Measurements from ENCODE around the gene FSHR. TPM values are rescaled to one million over a fixed set of nuclear protein-coding genes. Genes with fewer than 3 reads are reported as not detected.

The FSHR gene
- total and polyA plus RNA-seq, 4 donors = not detected

DNA sequence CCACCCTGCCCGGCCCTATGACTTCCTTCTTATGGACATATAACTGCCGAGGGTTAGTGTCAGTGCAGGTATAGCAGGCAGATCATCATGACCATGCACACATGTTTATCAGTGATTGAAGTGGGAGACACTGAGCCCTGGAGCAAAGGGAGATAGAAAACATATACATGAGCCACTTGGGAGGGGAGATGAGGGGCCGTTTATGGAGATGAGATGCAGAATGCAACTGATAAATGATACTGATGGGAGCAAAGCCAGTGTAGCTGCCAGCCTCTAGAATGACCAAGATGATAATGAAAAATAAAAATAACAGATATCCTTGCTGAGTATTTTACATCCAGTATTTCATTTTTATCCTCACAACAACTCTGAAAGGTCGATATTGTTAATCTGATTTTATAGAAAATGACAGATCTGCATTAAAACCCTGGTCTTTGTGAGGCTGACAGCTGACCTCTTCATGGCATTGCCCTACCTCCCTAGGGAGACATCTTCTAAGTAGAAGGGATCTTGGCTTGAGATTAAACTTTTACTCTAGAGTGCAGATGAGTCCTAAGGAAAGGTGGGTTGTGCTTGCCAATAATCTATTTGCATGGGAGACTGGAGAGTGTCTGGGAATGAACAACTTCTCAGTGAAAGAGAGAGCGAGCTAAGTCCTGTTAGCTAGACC is 220.4 kb downstream of the FSHR start:
- no peak for DNase-seq (ENCODE audit: low spot score)
- H3K4me1 ChIP-seq (ENCODE audit: control insufficient read depth in 4 of 4, insufficient read depth in 4 of 4, low read length in 3 of 4) = no peaks in the 10 kb centered on the region
- TF ChIP-seq JUND (IDR thresholded peaks at IDR 0.05) = no peak
- no peak overlapping the region for H3K4me3 ChIP-seq (ENCODE audit: low read depth in 1 of 3, low read length in 3 of 3)
- H3K9ac ChIP-seq (ENCODE audit: low read depth in 1 of 2, low read length in 2 of 2) = no peak overlapping the region
- no peaks in the 10 kb centered on the region for H3K36me3 ChIP-seq (ENCODE audit: control insufficient read depth in 4 of 4, insufficient read depth in 3 of 4, low read depth in 1 of 4, low read length in 3 of 4)
- WGBS = 77% methylated on average over 5 of the region's 5 CpGs
- H3K27me3 ChIP-seq (ENCODE audit: control insufficient read depth in 4 of 4, insufficient read depth in 4 of 4, low read length in 3 of 4) = no peaks in the 10 kb centered on the region
- no peak overlapping the region for H3K27ac ChIP-seq (ENCODE audit: low read depth in 1 of 2, low read length in 2 of 2)
- no peaks in the 10 kb centered on the region for H3K9me3 ChIP-seq (ENCODE audit: control insufficient read depth in 4 of 4, low read length in 3 of 4)

DNA sequence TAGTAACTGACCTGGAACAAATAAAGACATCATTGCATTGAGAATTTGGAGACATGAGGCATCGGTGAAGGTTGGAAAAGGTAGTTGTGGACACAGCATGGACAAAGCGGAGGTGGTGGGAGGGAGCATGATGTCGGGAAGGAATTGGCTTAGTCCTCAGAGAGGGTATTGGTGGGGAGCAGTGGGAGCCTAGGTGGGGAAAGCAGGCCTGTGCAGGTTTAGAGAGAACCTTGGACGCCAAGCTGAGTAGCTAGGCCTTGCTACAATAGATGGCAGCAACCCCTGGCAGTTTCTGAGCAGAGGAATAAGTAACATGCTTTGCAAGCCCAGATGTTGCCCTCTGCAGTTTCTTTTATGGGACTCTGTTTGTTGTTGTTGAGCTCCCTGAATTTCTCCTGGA is 221.6 kb downstream of the FSHR start:
- WGBS = 87% methylated on average over 4 of the region's 4 CpGs
- H3K4me3 ChIP-seq (ENCODE audit: low read depth in 1 of 3, low read length in 3 of 3) = no peak overlapping the region
- TF ChIP-seq NR2F2 (IDR thresholded peaks at IDR 0.05) (no peak), EGR1 (IDR thresholded peaks at IDR 0.05; ENCODE audit: low read depth in 2 of 2) (no peak), HNF4A (conservative IDR thresholded peaks at IDR 0.05) (no peak), JUND (IDR thresholded peaks at IDR 0.05) (no peak)
- TF ChIP-seq, protein P1, sequence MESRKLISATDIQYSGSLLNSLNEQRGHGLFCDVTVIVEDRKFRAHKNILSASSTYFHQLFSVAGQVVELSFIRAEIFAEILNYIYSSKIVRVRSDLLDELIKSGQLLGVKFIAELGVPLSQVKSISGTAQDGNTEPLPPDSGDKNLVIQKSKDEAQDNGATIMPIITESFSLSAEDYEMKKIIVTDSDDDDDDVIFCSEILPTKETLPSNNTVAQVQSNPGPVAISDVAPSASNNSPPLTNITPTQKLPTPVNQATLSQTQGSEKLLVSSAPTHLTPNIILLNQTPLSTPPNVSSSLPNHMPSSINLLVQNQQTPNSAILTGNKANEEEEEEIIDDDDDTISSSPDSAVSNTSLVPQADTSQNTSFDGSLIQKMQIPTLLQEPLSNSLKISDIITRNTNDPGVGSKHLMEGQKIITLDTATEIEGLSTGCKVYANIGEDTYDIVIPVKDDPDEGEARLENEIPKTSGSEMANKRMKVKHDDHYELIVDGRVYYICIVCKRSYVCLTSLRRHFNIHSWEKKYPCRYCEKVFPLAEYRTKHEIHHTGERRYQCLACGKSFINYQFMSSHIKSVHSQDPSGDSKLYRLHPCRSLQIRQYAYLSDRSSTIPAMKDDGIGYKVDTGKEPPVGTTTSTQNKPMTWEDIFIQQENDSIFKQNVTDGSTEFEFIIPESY (IDR thresholded peaks at IDR 0.05) = no peak
- TF ChIP-seq, protein P2, sequence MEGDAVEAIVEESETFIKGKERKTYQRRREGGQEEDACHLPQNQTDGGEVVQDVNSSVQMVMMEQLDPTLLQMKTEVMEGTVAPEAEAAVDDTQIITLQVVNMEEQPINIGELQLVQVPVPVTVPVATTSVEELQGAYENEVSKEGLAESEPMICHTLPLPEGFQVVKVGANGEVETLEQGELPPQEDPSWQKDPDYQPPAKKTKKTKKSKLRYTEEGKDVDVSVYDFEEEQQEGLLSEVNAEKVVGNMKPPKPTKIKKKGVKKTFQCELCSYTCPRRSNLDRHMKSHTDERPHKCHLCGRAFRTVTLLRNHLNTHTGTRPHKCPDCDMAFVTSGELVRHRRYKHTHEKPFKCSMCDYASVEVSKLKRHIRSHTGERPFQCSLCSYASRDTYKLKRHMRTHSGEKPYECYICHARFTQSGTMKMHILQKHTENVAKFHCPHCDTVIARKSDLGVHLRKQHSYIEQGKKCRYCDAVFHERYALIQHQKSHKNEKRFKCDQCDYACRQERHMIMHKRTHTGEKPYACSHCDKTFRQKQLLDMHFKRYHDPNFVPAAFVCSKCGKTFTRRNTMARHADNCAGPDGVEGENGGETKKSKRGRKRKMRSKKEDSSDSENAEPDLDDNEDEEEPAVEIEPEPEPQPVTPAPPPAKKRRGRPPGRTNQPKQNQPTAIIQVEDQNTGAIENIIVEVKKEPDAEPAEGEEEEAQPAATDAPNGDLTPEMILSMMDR (IDR thresholded peaks at IDR 0.05; ENCODE audit: low read depth, low read length, missing input control) = no peak
- H3K9ac ChIP-seq (ENCODE audit: low read depth in 1 of 2, low read length in 2 of 2) = no peak overlapping the region
- H3K9me3 ChIP-seq (ENCODE audit: control insufficient read depth in 4 of 4, low read length in 3 of 4) = no peaks in the 10 kb centered on the region
- DNase-seq (ENCODE audit: low spot score) = no peak
- no peaks in the 10 kb centered on the region for H3K27me3 ChIP-seq (ENCODE audit: control insufficient read depth in 4 of 4, insufficient read depth in 4 of 4, low read length in 3 of 4)
- H3K36me3 ChIP-seq (ENCODE audit: control insufficient read depth in 4 of 4, insufficient read depth in 3 of 4, low read depth in 1 of 4, low read length in 3 of 4) = no peaks in the 10 kb centered on the region
- no peak overlapping the region for H3K27ac ChIP-seq (ENCODE audit: low read depth in 1 of 2, low read length in 2 of 2)
- H3K4me1 ChIP-seq (ENCODE audit: control insufficient read depth in 4 of 4, insufficient read depth in 4 of 4, low read length in 3 of 4) = no peaks in the 10 kb centered on the region

DNA sequence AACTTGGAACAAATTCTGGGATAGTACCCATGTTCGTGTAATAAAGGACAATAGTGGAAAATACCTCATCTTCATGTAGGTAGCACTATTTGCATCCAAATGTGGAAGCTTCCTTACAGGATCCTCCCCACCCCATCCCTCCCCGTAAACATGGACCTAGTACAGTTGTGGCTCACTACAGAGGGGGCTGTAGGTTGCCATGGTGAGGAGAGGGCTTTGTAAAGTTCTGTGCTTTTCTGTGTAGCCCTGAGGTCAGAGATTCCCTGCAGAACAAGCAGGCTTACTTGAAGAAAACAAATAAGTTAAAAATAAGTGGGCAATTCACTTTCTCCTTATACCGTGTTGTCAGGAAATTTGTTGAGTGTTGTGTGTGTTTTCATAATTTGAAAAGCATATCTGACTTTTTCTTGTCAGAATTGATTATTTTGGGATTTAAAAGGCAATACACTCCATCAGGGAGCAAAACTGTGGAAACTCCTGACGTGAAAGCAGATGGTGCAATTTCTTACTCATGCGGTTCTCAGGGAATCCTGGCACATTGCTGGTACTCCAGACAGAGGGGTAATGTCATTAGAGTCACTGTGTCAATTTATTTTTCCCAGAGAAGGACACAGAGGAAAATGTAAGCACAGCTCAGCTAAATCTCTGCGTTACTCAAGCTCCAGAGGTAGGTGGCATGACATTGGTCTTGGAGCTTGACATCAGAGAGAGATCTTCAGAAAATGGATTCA is 224.6 kb downstream of the FSHR start:
- Histone ChIP-seq H3K36me3 (ENCODE audit: control insufficient read depth in 4 of 4, insufficient read depth in 3 of 4, low read depth in 1 of 4, low read length in 3 of 4) (no peaks in the 10 kb centered on the region), H3K27ac (ENCODE audit: low read depth in 1 of 2, low read length in 2 of 2) (no peak overlapping the region), H3K27me3 (ENCODE audit: control insufficient read depth in 4 of 4, insufficient read depth in 4 of 4, low read length in 3 of 4) (no peaks in the 10 kb centered on the region), H3K9ac (ENCODE audit: low read depth in 1 of 2, low read length in 2 of 2) (no peak overlapping the region), H3K9me3 (ENCODE audit: control insufficient read depth in 4 of 4, low read length in 3 of 4) (no peaks in the 10 kb centered on the region), H3K4me3 (ENCODE audit: low read depth in 1 of 3, low read length in 3 of 3) (no peak overlapping the region), H3K4me1 (ENCODE audit: control insufficient read depth in 4 of 4, insufficient read depth in 4 of 4, low read length in 3 of 4) (no peaks in the 10 kb centered on the region)
- TF ChIP-seq HNF4A (conservative IDR thresholded peaks at IDR 0.05) = no peak
- no peak for TF ChIP-seq FOXA1 (IDR thresholded peaks at IDR 0.05)
- TF ChIP-seq FOXA2 (IDR thresholded peaks at IDR 0.05) = no peak
- TF ChIP-seq, protein P3, sequence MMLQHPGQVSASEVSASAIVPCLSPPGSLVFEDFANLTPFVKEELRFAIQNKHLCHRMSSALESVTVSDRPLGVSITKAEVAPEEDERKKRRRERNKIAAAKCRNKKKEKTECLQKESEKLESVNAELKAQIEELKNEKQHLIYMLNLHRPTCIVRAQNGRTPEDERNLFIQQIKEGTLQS (IDR thresholded peaks at IDR 0.05) = no peak
- no peak for TF ChIP-seq GABPA (IDR thresholded peaks at IDR 0.05 in 1 of 2, conservative IDR thresholded peaks at IDR 0.05 in 1 of 2)
- TF ChIP-seq, protein P1 (IDR thresholded peaks at IDR 0.05) = no peak
- WGBS = 56% methylated on average over 6 of the region's 6 CpGs
- no peak for DNase-seq (ENCODE audit: low spot score)
